ENCODE measurements around the gene GPR39.

The GPR39 gene

GRCh38 chr2:132599556-132599955, 183.0 kb downstream of the GPR39 start:
- no peaks in the 10 kb centered on the region for H3K4me1 ChIP-seq
- no peaks in the 10 kb centered on the region for H3K36me3 ChIP-seq
- peaks cover 0 to 10% (median 0%) of the 10 kb centered on the region in 11 experiments; a peak in 5 of 22 replicates for H3K9me3 ChIP-seq (replicated peaks in 1 of 11)
- no peak overlapping the region for H3K9ac ChIP-seq
- H3K4me3 ChIP-seq, result no peak overlapping the region
- H3K4me2 ChIP-seq, result no peak overlapping the region
- no peaks in the 10 kb centered on the region for H3K27me3 ChIP-seq
- H3K27ac ChIP-seq, result no peak overlapping the region
- H4K20me1 ChIP-seq, result no peaks in the 10 kb centered on the region
- TF ChIP-seq Cebpa-rat (IDR thresholded peaks at IDR 0.05), result no peak

DNA sequence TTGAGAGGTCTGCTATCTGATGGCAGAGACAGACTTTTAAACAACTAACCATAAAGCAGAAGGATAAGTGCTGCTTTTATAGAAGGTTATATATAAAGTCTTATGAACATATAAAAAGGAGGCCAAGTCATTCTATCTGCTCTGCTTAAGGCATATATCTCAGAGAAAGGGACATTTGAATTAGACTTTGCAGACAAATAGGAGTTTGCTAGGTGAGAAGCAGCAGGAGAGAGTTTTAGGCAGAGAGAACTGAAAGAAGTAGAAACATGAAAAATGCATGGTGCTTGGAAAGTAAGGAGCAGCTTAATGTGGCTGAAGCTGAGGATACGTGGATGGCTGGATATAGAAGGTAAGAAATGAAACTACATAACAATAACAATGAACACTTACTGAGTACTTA, 188.0 kb downstream of the GPR39 start:
- no peak overlapping the region for H3K4me2 ChIP-seq
- no peak for TF ChIP-seq Cebpa-rat (IDR thresholded peaks at IDR 0.05)
- no peak overlapping the region for H3K9ac ChIP-seq

GRCh38 chr2:132605236-132606180, 188.9 kb downstream of the GPR39 start:
- Histone ChIP-seq H3K9me3 (replicated peaks in 1 of 11) (no peaks in the 10 kb centered on the region), H4K20me1 (no peaks in the 10 kb centered on the region), H3K4me1 (no peaks in the 10 kb centered on the region), H3K4me2 (no peak overlapping the region), H3K36me3 (no peaks in the 10 kb centered on the region), H3K4me3 (no peak overlapping the region), H3K9ac (no peak overlapping the region), H3K27me3 (no peaks in the 10 kb centered on the region), H3K27ac (no peak overlapping the region)
- TF ChIP-seq Cebpa-rat (IDR thresholded peaks at IDR 0.05), result no peak

More for the DNA sequence above, 188.0 kb downstream of the GPR39 start:
- Histone ChIP-seq H3K27me3 (no peaks in the 10 kb centered on the region), H3K9me3 (replicated peaks in 1 of 11) (no peaks in the 10 kb centered on the region), H3K36me3 (no peaks in the 10 kb centered on the region), H3K4me1 (no peaks in the 10 kb centered on the region), H4K20me1 (no peaks in the 10 kb centered on the region), H3K4me3 (no peak overlapping the region), H3K27ac (no peak overlapping the region)

DNA sequence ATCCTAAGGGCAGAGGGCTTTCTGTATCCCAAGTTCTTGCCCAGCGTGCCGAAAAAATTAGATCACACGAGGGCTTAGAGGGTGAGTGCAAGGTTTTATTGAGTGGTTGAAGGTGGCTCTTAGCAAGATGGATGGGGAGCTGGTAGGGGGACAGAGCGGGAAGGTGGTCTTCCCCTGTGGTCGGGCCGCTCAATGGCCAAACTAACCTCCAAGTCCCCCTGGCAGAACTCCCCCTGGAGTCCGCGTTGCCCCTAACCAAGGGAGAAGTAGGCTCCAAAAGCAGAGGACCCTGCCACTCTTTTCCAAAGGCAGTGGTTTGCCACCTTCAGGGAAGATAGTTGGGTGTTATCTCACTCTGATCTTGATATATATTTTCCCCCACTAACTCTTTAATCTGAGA, 190.0 kb downstream of the GPR39 start:
- H4K20me1 ChIP-seq, result no peaks in the 10 kb centered on the region
- no peak for TF ChIP-seq Cebpa-rat (IDR thresholded peaks at IDR 0.05)
- H3K9ac ChIP-seq, result no peak overlapping the region

DNA sequence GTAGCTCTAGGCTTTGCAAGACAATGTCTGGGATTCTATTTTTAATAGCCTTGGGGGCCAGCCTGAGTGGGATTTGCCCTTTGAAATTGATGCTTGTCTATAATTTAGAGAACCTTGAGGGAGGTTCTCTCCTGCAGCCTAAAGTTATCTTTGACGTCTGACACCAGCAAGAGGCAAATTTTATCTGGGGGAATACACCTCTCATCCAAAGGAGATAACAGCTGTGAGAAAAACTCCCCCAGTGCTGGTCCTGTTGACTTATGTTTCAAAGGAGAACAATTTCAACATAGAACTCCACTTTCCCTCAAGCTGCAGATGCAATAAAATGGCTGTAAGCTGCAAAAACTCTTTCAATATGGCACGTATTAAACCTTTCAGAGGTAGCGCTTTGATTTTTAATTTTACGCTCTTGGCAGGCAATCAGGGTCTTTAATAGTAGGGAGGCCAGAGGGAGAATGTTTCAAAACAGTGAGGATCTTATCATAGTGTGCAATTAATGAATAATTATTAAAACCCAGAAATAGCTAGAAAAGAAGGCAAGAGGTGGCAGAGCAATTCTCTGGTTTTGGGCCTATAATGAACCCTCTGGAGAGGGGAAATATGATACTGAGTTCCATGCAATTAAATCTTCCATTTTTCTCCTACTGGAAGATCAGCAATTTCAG, 191.0 kb downstream of the GPR39 start:
- no peak for TF ChIP-seq Cebpa-rat (IDR thresholded peaks at IDR 0.05)
- H3K9ac ChIP-seq, result no peak overlapping the region
- H3K9me3 ChIP-seq (replicated peaks in 1 of 11), result no peaks in the 10 kb centered on the region
- H3K4me1 ChIP-seq, result no peaks in the 10 kb centered on the region
- H3K4me3 ChIP-seq, result no peak overlapping the region
- no peaks in the 10 kb centered on the region for H3K36me3 ChIP-seq
- no peaks in the 10 kb centered on the region for H3K27me3 ChIP-seq
- H3K4me2 ChIP-seq, result no peak overlapping the region
- H4K20me1 ChIP-seq, result no peaks in the 10 kb centered on the region
- no peak overlapping the region for H3K27ac ChIP-seq

More for the DNA sequence above, 190.0 kb downstream of the GPR39 start:
- H3K27me3 ChIP-seq, result no peaks in the 10 kb centered on the region
- no peaks in the 10 kb centered on the region for H3K36me3 ChIP-seq
- no peaks in the 10 kb centered on the region for H3K4me1 ChIP-seq
- H3K9me3 ChIP-seq (replicated peaks in 1 of 11), result no peaks in the 10 kb centered on the region
- no peak overlapping the region for H3K4me3 ChIP-seq
- no peak overlapping the region for H3K4me2 ChIP-seq
- H3K27ac ChIP-seq, result no peak overlapping the region

- TF ChIP-seq Cebpa-rat (IDR thresholded peaks at IDR 0.05), result no peak
- no peaks in the 10 kb centered on the region for H3K36me3 ChIP-seq
- H3K4me2 ChIP-seq, result no peak overlapping the region
- H4K20me1 ChIP-seq, result no peaks in the 10 kb centered on the region
- H3K27ac ChIP-seq, result no peak overlapping the region
- no peak overlapping the region for H3K9ac ChIP-seq
- H3K4me3 ChIP-seq, result no peak overlapping the region
- H3K27me3 ChIP-seq, result no peaks in the 10 kb centered on the region
- H3K9me3 ChIP-seq (replicated peaks in 1 of 11), result no peaks in the 10 kb centered on the region
- no peaks in the 10 kb centered on the region for H3K4me1 ChIP-seq
These were observed 191.7 kb downstream of the GPR39 start for GRCh38 chr2:132608311-132608710.

GRCh38 chr2:132609101-132609890, 192.7 kb downstream of the GPR39 start:
- Histone ChIP-seq H3K4me2 (no peak overlapping the region), H4K20me1 (no peaks in the 10 kb centered on the region), H3K27ac (no peak overlapping the region), H3K27me3 (no peaks in the 10 kb centered on the region), H3K36me3 (no peaks in the 10 kb centered on the region), H3K9ac (no peak overlapping the region), H3K9me3 (replicated peaks in 1 of 11) (no peaks in the 10 kb centered on the region), H3K4me1 (no peaks in the 10 kb centered on the region), H3K4me3 (no peak overlapping the region)
- TF ChIP-seq Cebpa-rat (IDR thresholded peaks at IDR 0.05), result no peak

GRCh38 chr2:132611719-132612118, 195.1 kb downstream of the GPR39 start:
- no peaks in the 10 kb centered on the region for H4K20me1 ChIP-seq
- TF ChIP-seq Cebpa-rat (IDR thresholded peaks at IDR 0.05), result no peak
- no peaks in the 10 kb centered on the region for H3K4me1 ChIP-seq

More at GRCh38 chr2:132611719-132612118, 195.1 kb downstream of the GPR39 start:
- Histone ChIP-seq H3K4me2 (no peak overlapping the region), H3K9ac (no peak overlapping the region), H3K36me3 (no peaks in the 10 kb centered on the region), H3K27ac (no peak overlapping the region), H3K4me3 (no peak overlapping the region), H3K9me3 (replicated peaks in 1 of 11) (no peaks in the 10 kb centered on the region), H3K27me3 (no peaks in the 10 kb centered on the region)

Data from BLaER1 treated with 17β-estradiol and CSF1 and Interleukin-3, amounts not matched to agents 10 nM and 100 nM (cell line).